Activated T-cell treated with anti-CD3 and anti-CD28 coated beads, Interleukin-2, amount 50 U/mL, for 24 hours (primary cell): ENCODE results near the gene ATXN1.

Source experiments
- DNase-seq: peaks from one replicate; pipeline ENCODE4 v3.0.0-alpha.2; 2020
- H3K27ac Mint-ChIP-seq: 2 replicates; pipeline ENCODE4 v1.8.0; 2020; ENCODE audit warnings: mild to moderate bottlenecking, mixed read lengths
- H3K27me3 Mint-ChIP-seq: 2 replicates; pipeline ENCODE4 v1.8.0; 2020; ENCODE audit warnings: mixed read lengths
- H3K36me3 Mint-ChIP-seq: 2 replicates; pipeline ENCODE4 v1.8.0; 2020; ENCODE audit warnings: low read depth, mixed read lengths
- H3K4me1 Mint-ChIP-seq: 2 replicates; pipeline ENCODE4 v1.8.0; 2020; ENCODE audit warnings: low read depth, mixed read lengths
- H3K4me3 Mint-ChIP-seq: 2 replicates; pipeline ENCODE4 v1.8.0; 2020; ENCODE audit warnings: mild to moderate bottlenecking, moderate library complexity, mixed read lengths
- H3K9me3 Mint-ChIP-seq: 2 replicates; pipeline ENCODE4 v1.8.0; 2020; ENCODE audit warnings: mixed read lengths

ATXN1 gene

DNA sequence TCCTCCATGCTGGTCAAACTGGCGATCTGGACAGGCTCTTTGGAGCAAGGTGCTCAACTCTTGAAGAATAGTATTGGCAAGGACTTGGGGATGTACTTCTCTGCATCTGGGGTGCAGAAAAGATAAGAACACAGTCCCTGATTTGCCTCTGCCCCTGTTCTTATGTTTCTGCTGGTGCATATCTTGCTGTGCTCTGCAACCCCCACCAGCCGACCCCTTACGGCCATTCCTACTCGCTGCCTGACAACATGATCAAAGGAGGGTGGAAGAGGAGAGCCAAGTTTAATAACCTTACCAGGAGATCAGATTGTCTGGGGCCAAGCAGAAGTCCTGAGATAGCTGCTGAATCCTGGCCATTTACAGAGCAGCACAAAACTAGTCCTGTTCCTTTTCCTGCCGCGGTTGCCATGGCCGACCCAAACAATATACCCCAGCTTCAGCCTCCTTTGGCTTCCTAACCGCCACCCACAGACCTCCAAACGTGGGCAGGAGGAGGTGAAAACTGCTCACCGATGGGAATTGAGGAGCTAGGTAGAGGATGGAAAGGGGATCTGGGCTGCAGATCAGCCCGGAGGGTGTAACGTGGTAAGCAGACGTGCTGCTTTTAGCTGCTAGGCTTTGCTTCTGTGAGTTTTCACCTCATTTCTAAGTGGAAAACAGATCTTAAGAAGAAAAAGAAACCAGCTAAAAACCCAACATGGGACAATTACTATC is 60.9 kb downstream of the ATXN1 start:
- Mint-ChIP-seq H3K27ac (peak overlapping the region; percentile 97), H3K4me3 (peak overlapping the region; percentile 76), H3K27me3 (no peaks in the 10 kb centered on the region), H3K36me3 (peaks cover 6% of the 10 kb centered on the region), H3K4me1 (peaks cover 82% of the 10 kb centered on the region), H3K9me3 (no peaks in the 10 kb centered on the region)
- DNase-seq, result peak; percentile 68

DNA sequence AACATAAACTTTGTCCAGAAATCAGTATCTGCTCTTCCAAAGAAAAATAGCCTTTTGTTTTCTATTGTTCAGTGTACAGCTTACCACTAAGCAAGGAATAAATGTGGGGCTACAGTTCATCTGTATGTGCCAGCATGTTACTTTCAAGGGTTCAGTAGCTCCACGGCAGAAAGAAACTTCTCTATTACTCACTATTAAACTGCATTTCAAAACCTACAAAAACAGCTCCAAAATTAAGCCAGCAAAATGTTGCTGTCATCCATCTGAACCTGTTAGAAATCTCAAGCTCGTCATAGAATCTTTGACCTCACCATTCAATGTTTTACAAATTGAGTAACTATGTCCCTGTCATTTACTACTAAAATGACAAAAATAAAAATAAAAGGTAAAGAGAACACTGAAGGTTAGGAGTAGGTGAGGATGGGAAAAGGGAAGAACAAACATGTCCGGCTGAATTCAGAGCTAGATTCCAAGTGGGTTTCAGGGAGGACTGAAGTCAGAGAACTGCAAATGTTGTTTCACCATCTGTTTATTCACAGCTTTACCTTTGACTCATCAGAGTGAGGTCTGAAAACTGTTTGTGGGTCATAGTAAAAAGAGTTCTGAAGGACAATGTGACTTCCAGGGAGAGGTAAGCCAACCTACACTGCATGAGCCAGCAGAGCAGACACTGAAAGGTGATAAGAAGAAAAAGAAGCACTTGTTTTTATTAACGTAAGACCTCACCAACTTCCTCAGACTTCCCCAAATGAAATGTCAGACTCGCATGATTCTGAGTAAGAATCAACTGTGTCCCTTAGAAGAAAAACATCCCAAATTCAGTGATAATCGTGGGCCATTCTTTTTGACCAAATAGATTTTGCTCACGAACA is 62.0 kb downstream of the ATXN1 start:
- Mint-ChIP-seq H3K36me3 (peaks cover 14% of the 10 kb centered on the region), H3K27me3 (no peaks in the 10 kb centered on the region), H3K4me3 (peak overlapping the region; percentile 76), H3K27ac (peak overlapping the region; percentile 97), H3K9me3 (no peaks in the 10 kb centered on the region), H3K4me1 (peaks cover 82% of the 10 kb centered on the region)
- DNase-seq, result no peak

DNA sequence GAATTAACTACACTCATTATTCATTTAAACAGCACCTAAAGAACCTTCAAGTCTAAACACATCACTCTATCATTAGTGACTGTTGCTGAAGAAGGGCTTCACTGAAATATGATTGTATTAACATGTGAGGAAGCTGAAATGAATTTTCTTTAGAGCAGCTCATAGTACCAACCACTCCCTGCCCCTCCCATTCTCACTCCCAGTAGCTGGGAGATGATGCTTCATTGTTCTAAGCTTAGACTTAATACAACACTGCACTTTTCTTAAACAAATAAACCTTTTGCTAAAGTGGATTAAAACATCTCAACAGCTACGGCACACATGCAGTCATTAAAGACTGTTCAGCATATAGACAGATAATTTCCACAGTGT is 63.1 kb downstream of the ATXN1 start:
- Mint-ChIP-seq H3K27ac (peak overlapping the region; percentile 97), H3K4me1 (peaks cover 82% of the 10 kb centered on the region), H3K27me3 (no peaks in the 10 kb centered on the region), H3K4me3 (peak overlapping the region; percentile 76), H3K36me3 (peaks cover 18% of the 10 kb centered on the region), H3K9me3 (no peaks in the 10 kb centered on the region)
- no peak for DNase-seq

DNA sequence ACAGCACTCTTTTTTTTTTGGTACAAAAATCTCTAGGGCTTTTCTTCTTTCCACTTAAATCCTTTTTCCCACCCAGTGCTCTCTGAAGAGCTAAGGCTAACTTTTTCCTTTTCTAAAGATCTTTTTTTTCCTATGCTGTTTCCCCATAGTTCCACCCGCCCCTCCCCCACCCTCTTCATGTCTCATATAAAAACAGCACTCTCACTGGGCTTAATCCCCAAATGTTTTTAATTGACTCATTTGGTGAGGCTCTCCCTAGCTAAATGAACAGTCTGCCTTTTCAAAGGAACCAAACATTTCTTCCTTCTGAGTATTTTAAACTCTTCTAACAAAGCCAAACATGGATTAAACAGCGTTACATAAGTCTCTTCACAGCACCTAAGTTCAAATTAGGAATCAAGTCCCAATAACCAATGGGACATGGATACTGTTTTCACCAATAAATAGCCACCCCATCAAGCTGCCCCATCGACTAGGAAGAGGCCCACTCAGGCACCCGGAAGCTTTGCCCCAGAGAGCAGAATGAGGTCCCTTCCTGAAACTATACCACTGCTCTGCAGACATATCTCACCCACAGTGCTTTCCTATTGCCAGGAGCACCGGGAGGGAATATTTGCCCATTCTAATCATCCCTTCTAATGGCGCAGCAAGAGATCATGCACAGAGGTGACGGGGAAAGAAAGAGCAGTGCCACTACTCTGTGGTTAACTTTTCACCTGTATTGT is 63.7 kb downstream of the ATXN1 start:
- Mint-ChIP-seq H3K27me3 (no peaks in the 10 kb centered on the region), H3K4me1 (peaks cover 87% of the 10 kb centered on the region), H3K9me3 (no peaks in the 10 kb centered on the region), H3K4me3 (peak overlapping the region; percentile 76), H3K36me3 (peaks cover 18% of the 10 kb centered on the region), H3K27ac (peak overlapping the region; percentile 97)
- no peak for DNase-seq

DNA sequence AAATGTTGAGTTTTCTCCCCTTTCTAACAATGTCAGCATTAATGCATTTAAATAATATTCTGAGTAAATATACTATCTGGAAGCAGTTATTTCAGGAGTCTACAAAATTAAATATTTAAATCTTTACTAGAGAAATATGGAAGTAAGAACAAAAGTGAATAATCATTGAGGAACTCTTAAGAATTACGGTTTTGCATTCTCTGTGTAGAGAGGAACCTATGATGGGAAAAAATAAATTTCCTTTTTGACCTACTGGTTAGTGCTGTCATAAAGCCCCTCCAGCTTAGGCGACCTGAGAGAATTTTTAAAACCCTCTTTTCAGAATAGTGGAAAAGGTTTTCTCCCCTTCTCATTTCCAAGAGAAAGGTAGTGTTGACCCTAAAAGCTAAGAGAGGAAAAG is 64.8 kb downstream of the ATXN1 start:
- Mint-ChIP-seq H3K4me1 (peaks cover 91% of the 10 kb centered on the region), H3K4me3 (no peak overlapping the region), H3K9me3 (no peaks in the 10 kb centered on the region), H3K27me3 (no peaks in the 10 kb centered on the region), H3K27ac (peak overlapping the region; percentile 97), H3K36me3 (peaks cover 16% of the 10 kb centered on the region)
- no peak for DNase-seq

DNA sequence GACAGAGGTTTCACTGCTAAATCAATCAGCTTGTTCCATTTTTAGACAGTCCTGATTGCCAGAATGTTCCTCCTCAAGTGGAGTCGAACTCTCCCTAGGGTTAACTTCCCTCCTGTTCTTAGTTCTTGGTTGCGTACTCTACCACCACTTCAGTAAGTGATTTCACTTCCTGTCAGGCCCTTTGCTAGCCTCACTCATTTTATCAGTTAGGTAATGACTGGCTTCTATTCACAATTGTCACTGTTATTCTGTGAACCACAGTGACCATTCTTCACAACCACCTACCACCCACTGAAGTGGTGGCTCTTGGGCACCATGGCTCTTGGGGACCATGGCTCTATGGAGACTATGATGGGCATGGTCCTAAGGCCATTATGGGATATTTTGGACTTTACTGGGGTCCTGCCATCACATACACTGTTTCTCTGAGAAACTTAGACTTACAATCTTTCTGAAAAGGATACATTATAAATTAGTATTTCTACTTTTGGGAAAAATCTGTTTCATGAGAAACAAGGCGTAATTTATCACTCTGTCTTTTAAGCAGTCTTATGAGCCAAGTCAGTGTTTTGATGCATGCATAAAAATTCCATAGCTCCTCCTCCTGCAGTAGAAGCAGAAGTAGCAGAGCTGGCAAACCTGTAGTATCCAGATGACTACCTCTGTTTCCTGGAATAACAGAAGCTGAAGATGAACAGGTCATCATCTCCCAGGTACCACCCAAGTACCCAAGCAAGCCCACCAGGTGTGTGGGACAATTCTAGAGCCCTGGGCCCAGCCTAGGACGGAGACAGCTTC is 66.3 kb downstream of the ATXN1 start:
- no peak for DNase-seq
- Mint-ChIP-seq H3K27me3 (no peaks in the 10 kb centered on the region), H3K27ac (peak overlapping the region; percentile 85), H3K4me3 (peak overlapping the region; percentile 8), H3K4me1 (peaks cover 91% of the 10 kb centered on the region), H3K9me3 (no peaks in the 10 kb centered on the region), H3K36me3 (peaks cover 15% of the 10 kb centered on the region)

DNA sequence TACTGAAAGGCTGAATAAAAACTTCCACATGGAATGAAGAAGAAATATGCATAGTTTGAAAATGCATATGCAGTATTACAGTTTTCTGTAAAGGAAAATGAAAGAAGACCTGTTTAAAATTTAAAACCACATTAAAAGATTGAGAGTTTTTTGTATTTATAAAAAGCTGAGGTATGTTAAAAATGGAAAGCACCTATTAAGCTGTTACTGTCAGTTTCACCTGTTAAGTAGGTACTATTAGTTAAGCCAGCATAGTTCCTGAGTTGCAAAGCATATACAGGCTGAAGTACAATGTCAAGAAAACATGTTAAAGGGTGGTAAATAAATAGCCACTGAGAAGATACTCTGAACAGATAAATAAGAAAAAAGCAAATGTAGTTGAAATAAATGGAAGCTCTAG is 69.9 kb downstream of the ATXN1 start:
- Mint-ChIP-seq H3K27ac (peak overlapping the region; percentile 96), H3K27me3 (no peaks in the 10 kb centered on the region), H3K36me3 (peaks cover 18% of the 10 kb centered on the region), H3K4me1 (peaks cover 90% of the 10 kb centered on the region), H3K9me3 (no peaks in the 10 kb centered on the region), H3K4me3 (peak overlapping the region; percentile 40)
- no peak for DNase-seq

DNA sequence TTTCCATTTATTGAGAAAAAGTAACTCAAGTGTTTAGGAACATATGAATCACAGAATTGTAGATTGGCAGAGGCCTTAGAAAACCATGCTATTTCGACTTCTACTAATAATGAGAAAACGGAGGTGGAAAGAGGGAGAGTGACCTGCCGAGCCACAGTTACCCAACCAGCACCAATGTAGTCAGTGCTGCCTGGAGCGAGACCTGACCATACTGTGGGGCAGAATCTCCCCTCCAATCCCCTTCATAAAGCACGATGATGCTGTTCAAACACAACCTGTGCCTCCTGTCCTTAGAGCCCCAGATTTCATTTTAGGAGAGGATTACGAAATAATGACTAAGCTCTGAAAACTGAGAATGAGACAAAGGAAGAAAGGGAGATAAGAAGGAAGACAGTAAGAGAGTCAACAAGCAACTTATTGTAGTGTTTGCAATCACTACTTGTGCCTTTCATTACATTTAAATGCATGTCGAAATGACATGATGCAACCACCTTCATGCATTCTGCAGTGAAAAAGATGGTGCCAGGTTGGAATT is 70.6 kb downstream of the ATXN1 start:
- no peaks in the 10 kb centered on the region for H3K27me3 Mint-ChIP-seq
- peak; percentile 69 for DNase-seq
- peak overlapping the region; percentile 40 for H3K4me3 Mint-ChIP-seq
- H3K36me3 Mint-ChIP-seq, result peaks cover 18% of the 10 kb centered on the region
- no peaks in the 10 kb centered on the region for H3K9me3 Mint-ChIP-seq
- H3K27ac Mint-ChIP-seq, result peak overlapping the region; percentile 96
- peaks cover 91% of the 10 kb centered on the region for H3K4me1 Mint-ChIP-seq

DNA sequence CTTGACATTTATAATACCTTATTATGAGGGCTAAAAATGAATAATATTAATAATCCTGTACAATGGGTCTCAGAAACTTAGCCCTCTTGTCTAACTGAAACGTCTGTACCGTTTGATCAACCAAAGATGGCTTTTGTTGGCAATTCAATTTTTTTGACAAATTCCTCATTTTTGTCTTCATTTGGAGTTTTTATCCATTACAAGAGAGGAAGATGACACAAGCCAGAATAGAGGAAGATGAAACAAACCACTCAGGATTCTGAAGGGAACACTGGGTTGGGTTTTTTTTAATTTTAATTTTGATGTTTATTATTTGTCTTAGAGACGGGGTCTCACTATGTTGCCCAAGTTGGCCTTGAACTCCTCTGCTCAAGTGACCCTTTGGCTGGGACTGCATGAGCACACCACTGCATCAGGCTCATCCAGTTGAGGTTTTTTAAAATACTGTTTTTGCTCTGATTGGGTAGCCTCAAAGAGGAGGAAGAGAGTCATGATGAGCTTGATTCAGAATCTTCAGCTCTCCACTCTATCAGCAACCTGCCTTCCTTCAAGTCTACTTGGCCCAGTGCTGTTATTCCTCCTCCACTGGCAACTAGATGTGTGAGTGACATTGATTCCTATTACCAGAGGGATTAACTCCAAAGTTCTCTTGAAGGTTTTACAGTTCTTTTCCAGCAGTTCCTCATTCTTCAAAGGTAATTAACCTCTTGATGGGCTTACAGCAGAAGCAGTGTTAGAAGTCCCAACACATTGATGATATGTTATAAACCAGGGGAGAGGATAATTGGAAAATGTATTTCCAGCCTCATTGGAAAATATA is 71.3 kb downstream of the ATXN1 start:
- H3K27ac Mint-ChIP-seq, result peak overlapping the region; percentile 96
- H3K27me3 Mint-ChIP-seq, result no peaks in the 10 kb centered on the region
- H3K4me3 Mint-ChIP-seq, result peak overlapping the region; percentile 40
- H3K4me1 Mint-ChIP-seq, result peaks cover 91% of the 10 kb centered on the region
- no peak for DNase-seq
- peaks cover 13% of the 10 kb centered on the region for H3K36me3 Mint-ChIP-seq
- no peaks in the 10 kb centered on the region for H3K9me3 Mint-ChIP-seq

DNA sequence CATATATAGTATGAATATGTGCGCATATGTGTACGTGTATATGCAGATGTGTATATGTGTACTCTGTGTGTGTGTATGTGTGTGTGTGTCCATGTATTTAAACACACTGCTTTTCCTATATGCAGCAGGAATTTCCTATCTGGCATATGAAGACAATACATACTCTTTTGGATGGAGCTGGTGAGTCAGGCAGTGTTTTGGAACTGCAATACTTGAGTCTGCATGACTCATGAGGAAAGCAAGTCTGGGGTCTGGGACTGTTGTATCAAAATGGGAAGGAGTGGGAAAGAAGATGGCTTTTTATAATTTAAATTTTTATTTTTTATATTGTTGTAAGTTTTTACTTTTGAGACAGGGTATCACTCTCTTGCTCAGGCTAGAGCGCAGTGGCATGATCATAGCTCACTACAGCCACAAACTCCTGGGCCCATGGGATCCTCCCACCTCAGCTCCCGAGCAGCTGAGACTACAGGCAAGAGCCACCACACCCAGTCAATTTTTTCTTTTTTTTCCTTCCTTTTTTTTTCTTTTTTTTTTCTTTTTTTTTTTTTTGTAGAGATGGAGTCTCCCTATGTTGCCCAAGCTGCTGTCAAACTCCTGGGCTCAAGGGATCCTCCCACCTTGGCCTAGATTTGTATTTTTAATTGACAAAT is 72.2 kb downstream of the ATXN1 start:
- H3K27me3 Mint-ChIP-seq, result no peaks in the 10 kb centered on the region
- H3K36me3 Mint-ChIP-seq, result peaks cover 6% of the 10 kb centered on the region
- H3K27ac Mint-ChIP-seq, result peak overlapping the region; percentile 94
- H3K4me3 Mint-ChIP-seq, result no peak overlapping the region
- DNase-seq, result no peak
- H3K9me3 Mint-ChIP-seq, result no peaks in the 10 kb centered on the region
- H3K4me1 Mint-ChIP-seq, result peaks cover 90% of the 10 kb centered on the region

DNA sequence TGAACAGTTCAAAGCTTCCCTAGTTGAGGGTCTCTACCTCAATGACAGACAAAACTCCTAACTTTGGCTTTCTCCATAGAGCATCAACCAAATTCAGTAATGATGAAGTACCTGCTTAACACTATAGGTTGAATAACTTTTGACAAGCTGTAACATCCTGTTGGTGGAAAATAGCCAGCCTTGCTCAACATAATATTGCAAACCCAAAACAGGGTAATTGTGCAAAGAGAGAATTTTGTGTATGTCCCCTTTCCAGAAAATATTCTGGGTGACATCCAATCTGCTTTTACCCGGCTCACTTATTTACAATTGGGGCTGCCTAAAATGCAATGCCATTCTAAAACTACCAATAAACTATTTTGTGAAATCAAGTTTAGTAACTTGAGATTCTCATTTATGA is 72.8 kb downstream of the ATXN1 start:
- no peak for DNase-seq
- Mint-ChIP-seq H3K4me1 (peaks cover 92% of the 10 kb centered on the region), H3K9me3 (no peaks in the 10 kb centered on the region), H3K27ac (peak overlapping the region; percentile 94), H3K4me3 (no peak overlapping the region), H3K36me3 (peaks cover 6% of the 10 kb centered on the region), H3K27me3 (no peaks in the 10 kb centered on the region)

DNA sequence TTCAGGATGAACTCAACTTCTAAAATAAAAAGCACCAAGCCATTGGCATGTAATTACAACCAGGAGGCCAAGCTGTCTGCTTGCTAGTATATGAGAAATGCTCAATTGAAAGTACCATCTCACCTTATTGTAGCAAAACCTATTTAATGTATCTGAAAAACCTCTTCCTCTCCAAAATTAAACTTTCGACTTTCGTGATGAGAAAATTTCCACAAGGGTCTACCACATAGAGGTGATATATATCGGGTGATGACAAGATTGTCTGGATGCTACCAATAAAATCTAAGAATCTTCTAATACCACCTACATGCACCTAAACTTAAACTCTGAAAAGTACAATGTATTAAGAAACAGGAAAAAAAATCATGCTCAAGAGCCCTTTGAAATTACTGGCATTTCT is 74.2 kb downstream of the ATXN1 start:
- H3K9me3 Mint-ChIP-seq, result no peaks in the 10 kb centered on the region
- peaks cover 93% of the 10 kb centered on the region for H3K4me1 Mint-ChIP-seq
- no peaks in the 10 kb centered on the region for H3K27me3 Mint-ChIP-seq
- DNase-seq, result no peak
- peak overlapping the region; percentile 65 for H3K4me3 Mint-ChIP-seq
- peaks cover 20% of the 10 kb centered on the region for H3K36me3 Mint-ChIP-seq
- peak overlapping the region; percentile 94 for H3K27ac Mint-ChIP-seq
